Hematopoietic multipotent progenitor cell treated with erythropoietin and hydrocortisone succinate and interleukin-3 and kit ligand, for 6 days (in vitro differentiated cells): ENCODE measurements around the gene ALDH1L1.
A peak's percentile ranks its signal among the peaks of the same experiment; 100 is the strongest.
"Not testable (repeated sequence)": the region's sequence is repeated elsewhere in the genome, so short reads cannot be mapped to it uniquely, and the experiment has no call there.

Source experiments
- DNase-seq: peaks from one replicate; pipeline ENCODE4 v3.0.0-alpha.2; 2015

Gene ALDH1L1

DNA sequence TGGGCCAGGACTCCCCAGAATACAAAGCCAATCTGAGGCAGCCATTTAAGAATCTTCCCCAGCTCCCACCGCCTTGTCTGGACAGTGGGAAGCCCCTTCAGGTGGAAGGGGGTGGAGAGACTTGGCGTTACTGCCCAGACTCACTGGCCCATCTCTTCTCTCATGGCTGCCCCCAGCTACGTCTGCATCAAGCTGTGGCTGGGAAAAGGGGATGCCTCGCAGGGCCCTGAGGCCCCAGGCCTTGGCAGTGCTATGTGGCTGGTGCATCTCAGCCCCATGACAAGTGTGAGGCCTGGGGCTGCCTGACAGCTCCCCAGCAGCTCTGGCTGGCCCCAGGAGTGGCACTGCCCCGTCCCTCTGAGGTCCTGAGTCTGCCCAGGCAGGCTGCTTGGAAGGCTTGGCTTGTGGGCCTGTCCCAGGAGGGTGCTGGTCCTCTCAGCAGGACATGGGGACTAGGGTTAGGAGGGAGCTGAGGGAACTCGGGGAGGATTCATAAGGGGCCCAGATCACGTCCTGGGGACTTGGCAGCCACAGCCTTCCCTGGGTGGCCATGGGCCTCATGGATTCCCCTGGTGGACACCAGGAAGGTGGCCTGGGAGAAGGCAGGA lies 76.3 kb downstream of the ALDH1L1 start:
- no peak for DNase-seq

DNA sequence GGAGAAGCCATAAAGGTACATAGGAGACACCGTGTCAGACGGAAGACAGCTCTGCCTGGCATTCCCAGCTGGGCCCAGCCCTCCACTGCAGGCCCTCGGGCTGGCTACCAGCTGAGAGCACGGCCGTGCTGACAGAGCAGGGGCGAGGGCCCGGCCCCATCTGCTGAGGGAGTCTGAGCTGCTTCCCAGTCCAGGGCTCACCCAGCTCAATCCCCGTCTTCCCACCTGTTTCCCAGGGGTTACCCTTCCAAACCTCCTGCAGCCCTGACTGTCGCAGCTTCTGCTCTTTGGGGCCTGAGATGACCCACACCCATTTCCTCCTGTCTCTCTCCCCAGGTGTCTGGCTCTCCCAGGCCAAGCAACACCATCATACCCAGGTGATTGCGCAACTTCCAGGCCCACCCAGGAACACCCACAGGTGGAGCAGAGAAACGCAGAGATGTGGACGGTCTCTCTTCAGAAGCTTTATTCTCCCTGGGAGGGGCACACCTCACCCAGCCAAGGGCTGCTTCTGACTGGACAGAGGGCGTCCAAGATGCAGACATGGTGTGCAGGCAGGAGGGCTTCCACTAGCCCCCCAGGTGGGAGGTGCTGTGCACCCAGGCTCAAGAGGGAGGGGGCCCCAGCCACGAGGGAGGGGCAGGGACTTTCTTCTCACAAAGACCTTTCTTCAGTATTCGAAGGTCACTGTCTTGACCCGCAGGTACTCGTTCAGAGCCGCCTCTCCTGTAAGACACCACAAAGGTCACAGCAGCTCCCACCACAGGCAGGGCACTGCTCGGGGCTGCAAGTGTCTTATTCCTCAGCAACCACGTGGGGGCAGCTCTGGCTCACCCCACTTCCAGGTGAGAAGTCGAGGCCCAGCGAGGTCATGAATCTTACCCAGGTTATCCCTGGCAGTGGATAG lies 77.0 kb downstream of the ALDH1L1 start:
- peak; percentile 14 for DNase-seq

DNA sequence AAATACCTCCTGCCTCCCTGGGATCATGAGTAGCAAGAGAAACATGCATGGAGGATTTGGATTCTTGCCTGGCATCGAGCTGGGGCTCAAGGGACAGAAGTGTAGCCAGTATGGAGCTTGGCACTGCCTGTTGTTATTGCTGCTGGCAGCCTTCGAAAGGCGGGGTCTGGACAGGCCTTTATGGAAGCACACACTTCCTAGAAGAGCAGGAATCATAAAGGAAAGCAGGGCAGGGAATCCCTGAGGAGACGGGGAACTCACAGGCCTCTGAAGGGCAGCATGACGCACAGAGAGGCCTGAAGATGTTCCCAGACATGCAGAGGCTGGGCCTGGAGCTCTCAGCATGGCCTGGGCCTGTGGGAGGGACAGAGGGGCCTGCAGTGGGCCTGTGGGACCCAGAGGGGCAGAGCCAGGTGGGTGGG lies 77.8 kb downstream of the ALDH1L1 start:
- DNase-seq, result no peak

DNA sequence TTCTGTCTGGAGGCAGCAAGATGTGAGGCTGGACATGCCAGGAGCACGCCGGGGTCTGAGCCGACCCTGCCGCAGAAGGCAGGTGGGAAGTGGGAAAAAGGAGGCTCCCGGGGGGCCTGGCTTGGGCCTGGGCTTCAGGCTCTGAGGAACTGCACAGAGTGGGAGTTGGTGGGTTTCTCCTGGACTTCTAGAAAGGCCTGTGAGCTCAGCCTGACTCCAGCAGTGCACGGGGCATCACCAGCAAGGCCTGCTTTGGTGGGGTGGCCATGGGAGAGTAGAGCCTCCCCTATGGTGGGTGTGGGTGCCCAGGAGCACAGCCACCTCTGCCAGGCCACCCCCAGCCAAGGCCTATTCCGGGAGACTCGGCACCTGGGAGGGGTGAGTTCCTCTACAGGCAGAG lies 78.4 kb downstream of the ALDH1L1 start:
- no peak for DNase-seq

DNA sequence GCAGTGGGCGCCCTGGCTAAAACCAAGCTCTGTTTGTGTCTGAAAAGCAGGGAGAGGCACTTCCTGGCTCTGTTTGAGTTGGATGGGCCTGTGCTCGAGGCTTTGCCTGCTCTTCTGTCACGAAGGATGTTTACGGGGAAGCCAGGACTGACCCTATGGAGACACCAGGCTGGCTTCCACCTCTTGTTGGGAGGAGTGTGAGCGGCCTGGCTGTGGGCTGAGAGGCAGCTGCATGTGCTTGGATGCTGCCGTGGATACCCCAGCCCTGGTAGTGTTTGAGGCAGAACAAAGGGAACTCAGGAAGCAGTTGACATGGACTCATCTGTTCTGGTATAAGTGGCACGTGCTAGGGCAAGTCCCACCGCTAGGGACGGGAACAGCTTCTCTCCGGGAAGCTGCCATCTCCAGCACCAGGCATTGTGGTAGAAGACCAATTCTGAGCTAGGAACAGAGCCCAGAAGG lies 78.8 kb downstream of the ALDH1L1 start:
- no peak for DNase-seq

DNA sequence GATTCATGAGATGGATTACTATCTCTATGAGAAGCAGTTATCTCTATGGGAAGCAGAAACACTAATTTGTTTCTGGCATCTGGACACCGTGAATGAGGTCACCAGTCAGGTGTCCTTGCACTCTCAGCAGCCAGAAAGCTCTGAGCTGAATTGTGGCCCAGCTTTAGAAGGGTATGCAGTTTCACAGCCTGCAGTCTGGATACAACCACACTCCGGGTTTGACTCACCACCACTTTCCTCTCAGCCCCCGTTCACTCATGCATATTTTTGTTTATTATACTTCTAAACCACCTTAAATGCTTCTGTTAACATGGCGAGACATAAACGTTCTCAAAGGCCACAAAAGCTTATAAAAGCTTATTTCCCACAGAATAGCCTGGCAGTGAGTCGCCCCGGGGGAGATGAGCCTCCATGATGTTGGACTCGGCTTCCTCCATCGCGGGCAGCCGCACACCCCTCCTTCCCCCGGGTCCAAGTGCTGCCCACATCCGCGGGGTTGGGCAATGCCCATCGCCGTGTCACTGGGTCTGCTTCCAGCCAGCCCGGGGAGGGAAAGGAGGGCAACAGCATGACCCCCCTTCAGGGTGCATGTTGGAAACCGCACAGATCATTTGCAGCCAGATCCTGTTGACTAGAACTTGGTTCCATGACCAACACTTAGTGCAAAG lies 79.6 kb downstream of the ALDH1L1 start:
- DNase-seq, result no peak

DNA sequence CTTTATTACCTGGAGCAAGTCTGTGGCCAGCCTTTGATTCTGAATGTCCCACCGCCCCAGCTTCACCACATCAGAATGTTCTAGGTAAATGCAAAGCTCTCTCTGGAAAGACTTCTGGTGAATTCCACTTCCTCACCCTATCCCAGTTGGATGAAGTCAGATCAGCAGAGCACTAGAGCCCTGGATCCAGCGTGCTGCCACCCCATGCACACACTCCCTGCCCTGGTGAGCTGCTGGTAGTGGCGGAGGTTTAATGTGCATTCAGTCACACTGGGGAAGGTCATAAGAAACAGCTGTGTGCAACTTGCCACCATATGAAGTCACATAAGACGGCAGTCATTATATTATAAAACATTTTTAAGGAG lies 80.1 kb downstream of the ALDH1L1 start:
- no peak for DNase-seq

DNA sequence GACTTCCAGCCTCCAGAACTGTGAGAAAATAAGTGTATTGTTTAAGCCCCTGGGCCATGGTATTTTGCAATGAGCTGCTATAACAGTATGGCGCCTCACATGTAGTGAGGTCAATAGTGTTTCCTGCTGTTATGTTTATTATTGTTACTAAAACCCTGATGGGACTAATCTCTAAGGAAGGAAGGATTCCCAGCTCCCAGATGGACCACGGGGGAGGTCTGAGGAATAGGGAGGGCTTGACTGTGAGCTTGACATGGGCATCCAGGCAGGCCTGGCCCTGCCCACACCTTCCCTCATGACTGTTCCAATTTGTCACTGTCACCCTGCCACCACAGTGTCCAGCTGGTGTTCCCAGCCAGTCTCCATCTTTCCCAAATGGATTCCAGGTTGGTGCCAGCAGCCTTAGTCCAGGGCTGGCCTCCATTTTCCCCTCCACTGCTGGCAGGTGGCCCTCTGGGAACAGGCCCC lies 82.0 kb downstream of the ALDH1L1 start:
- no peak for DNase-seq

DNA sequence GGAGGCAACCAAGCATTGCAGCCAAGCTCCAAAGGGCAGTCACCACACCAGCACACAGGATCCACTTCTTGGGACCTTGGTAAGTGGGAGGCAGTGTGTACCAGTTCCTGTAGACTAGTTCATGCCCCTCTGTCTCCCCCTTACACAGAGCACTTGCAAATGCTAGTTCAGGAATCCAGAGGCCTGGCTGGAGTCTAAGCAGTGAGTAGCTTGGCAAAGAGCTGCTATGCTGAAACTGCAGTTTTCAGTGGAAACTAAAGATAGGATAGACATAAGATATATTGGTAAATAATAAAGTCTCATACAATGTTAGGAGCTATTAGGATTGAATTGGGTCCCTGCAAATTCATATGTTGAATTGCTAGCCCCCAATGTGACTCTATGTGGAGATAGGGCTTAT lies 82.6 kb downstream of the ALDH1L1 start:
- DNase-seq, result no peak

DNA sequence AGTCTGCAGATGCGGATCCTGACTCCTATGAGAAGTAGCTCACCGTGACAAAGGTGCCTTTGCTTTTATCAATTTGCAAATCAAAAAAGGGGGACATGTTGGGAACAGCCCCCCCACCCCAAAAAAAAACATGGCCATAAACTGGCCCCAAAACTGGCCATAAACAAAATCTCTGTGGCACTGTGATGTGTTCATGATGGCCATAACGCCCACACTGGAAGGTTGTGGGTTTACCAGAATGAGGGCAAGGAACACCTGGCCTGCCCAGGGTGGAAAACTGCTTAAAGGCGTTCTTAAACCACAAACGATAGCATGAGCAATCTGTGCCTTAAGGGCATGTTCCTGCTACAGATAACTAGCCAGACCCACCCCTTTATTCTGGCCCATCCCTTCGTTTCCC lies 84.1 kb downstream of the ALDH1L1 start:
- DNase-seq, result not testable (repeated sequence)

DNA sequence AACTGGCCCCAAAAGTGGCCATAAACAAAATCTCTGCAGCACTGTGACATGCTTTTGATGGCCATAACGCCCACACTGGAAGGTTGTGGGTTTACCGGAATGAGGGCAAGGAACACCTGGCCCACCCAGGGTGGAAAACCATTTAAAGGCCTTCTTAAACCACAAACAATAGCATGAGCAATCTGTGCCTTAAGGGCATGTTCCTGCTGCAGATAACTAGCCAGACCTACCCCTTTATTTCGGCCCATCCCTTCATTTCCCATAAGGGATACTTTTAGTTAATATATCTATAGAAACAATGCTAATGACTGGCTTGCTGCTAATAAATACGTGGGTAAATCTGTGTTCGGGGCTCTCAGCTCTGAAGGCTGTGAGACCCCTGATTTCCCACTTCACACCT lies 88.3 kb downstream of the ALDH1L1 start:
- not testable (repeated sequence) for DNase-seq

DNA sequence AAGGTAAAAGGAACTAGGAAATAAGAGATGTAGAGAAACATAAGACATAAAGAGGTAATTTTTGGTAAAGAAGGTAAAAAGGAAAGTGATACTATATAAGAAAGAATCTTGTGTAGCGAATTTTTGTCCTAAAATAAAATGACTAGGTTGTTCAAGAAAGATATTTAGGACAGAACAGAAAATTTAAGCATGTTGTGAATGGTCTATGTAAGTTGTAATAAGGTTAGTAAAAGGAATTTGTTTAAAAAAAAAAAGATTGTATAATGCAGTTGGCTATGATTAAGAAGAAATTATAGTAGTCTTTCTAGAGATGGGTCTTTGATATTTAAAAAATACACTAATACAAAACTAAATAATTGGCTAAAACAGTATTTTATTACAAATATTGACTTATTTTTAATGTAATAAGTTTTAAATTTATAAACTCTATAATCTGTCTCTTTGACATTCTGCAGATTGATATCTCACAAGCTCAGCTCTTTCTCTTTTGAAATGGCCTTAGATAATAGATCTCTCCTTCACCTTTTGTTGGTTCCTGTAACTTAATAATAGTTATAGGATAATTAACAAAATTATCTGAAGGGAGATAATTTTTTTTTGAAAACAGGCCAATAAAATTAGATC lies 92.7 kb downstream of the ALDH1L1 start:
- DNase-seq, result peak; percentile 42

DNA sequence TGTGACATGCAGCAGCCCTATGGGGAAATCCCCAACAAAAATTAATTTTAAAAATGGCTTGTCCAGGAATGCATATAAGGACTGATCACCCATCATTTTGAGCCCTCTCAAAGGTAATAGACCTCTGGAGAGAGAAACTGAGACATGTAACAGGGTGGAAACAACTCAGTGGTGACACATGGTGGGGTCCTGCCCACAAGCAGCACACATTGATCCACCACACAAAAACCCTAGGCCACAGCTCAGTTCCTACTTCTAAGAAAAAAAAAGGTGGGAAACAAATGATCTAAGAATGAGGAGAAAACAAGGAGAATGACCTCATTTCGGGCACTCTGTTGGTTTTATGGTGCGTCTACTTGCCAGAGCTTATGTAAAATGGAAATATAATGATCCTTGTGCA lies 94.5 kb downstream of the ALDH1L1 start:
- no peak for DNase-seq

DNA sequence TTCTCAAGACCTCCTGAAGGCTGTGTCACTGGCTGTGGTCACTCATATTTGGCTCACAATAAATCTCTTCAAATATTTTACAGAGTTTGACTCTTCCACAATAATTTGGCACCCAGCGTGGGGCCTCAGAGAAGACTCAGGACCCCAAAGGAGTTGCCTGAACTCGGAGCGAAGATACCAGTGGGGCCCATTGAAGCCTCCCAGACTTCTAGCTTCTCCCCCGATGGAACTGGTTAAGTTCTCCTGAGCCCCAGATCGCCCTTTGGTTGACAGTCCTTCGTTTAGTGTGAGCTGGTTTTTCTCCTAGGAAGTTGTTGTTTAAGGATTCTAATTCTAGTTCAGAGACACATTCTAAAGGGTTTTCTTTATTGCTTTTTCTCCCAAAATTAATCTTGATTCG lies 95.1 kb downstream of the ALDH1L1 start:
- DNase-seq, result no peak

DNA sequence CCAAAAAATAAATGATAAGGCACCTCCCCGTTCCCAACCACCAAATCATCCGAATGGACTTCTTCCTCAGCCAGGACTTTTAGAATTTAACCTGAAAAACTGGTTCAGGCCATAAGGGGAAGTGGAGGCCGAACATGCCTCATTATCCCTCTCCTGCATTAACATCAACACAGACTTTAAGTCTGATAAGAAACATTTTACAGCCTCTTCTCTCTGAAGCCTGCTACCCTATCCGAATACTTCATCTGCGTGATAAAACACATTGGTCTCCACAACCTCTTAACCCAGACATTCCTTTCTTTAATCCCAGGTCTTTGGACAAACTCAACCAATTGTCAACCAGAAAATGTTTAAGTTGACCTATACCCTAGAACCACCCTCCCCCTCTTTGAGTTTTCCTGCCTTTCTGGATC lies 95.6 kb downstream of the ALDH1L1 start:
- peak; percentile 51 for DNase-seq

DNA sequence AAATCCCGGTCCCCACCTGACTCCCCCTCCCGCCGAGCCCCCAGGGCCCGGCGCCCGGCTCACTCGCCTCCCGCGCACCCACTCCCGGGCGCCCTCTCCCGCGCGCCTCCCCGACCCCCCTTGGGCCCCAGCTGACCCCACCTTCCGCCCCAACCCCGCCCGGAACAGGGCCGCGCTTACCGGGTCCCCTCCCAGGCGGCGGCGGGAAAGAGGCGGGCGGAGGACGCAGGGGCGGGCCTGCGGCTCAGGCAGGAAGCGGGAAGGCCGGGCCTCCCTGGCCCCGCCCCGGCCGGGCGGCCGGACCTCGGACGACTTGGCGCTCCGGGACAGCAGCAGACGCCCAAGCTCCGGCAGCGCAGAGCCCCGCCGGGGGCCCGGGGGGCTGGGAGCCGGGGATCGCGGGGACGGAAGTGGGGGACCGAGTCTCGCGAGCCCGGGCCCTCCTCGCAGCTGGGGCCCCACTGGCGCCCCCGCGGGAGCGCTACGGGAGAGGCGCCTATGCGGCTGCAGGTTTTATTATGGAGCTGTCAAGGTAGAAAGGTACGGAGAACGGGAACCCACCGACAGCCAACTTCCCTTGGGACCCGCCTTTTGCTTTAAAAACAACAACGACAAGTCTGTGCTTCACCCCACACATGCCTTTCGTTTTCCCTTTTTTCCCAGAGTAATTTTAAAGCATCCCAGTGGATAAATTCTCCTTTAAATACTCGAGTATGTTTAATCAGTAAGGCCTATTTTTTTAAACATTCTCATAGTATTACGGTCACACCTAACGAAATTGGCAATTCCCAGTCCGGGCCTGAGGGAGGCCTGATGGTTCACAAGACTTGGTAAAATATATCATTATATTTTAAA lies 96.2 kb downstream of the ALDH1L1 start, which contains the start of gene SLC41A3:
SLC41A3 (minus strand) TSS at position 212 of the 855 bp plus-strand sequence. CDS start 15,905 bp downstream, outside the sequence.
- DNase-seq, result peak; percentile 85

DNA sequence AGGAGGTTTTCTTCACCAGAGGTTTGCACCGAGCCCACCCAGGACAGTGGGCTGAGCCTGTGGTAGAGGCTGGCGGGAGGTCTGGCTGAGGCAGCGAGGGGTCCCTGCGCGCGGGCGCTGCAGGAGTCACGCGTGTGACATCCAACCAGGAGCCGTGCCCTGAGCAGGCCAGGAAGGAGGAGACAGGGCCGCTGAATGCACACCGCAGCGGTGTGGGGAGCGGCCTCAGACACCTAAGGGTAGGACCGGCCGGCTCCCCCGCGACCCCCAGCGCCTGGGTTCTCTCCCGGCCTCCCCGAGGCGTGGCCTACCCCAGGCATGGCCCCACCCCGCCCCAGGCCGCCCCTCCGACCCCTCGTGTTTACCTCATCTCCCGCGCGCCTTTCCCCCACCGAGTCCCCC lies 96.9 kb downstream of the ALDH1L1 start:
- peak; percentile 71 for DNase-seq

DNA sequence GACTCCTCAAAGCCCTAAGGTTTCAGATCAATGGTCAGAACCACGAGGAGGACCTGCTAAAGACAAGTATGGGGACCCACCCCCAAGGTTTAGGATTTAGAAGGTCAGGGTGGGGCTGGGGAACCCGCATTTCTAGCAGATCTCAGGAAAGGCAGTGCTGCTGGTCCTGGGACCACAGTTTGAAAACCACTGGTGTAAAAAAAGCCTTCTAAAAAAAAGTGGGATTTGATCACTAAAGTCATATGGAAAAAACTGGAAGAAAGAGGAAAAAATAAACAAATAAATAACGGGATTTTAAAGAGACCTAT lies 97.3 kb downstream of the ALDH1L1 start:
- peak; percentile 45 for DNase-seq

DNA sequence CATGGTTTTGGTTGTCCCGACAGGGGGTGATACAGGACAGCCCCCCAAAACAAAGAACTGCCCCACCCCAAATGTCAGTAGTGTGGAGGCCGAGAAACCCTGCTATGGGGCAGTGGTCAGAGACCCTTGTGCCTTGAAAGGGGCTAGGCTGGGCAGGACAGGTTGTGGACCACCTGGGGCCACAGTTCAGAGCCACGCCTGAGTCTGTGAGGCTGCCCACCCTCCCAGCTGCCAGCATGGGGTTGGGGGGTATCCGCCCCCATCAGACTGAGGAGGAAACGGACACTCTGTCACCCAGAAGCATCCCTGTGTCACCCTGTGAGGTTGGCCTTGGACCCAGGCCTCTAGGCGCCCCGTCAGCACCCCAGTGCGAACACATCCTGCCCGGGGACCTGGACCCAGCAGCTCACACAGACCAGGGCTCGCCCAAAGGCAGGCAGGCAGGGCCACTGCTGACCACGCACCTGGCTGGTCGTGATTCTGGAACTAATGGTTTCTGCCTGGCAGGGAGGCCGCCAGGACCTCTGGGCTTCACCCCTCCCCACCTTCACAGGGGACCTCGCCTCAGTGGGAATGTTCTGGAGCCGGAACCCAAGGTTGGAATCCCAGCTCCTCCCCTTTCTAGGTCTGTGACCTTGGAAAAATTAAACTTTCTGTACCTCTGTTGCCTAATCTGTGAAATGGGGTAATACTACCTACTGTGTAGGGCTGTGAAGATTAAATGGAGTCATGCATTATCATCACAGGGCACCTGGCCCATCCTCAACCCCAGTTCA lies 97.8 kb downstream of the ALDH1L1 start:
- no peak for DNase-seq

DNA sequence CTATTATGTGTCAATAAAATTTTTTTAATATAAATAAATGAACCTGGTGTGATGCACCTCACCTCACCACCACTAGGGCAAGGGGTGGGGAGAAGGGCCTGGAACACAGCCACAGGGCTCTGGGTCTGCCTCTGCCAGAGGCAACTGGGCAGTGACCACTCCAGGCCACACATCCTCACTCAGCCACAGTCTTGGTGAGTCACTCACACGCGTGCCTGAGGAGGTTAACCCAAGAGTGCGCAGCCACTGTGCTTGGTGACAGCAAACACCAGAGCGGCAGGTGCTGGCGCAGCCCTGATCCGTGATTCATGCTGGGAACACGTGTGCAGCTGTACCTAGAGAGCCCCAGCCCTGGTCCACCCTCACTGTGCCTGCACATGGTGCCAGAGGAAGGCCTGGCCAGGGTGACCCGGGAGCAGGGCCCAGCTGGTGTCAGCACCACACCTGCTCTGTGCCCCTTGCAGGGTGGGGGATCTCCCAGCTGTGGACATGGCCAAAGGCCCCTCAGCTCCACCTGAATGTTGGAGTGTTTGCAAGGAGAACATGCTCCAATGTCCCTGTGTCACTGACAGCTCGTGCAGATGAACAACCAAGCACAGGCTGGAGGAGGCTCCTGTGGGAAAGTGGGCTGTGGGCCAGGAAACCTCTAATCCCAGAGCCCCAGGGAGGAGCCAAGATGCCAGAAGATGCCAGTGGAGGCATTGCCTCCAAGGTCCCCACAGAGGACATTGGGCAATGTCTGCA lies 98.6 kb downstream of the ALDH1L1 start:
- DNase-seq, result peak; percentile 45

DNA sequence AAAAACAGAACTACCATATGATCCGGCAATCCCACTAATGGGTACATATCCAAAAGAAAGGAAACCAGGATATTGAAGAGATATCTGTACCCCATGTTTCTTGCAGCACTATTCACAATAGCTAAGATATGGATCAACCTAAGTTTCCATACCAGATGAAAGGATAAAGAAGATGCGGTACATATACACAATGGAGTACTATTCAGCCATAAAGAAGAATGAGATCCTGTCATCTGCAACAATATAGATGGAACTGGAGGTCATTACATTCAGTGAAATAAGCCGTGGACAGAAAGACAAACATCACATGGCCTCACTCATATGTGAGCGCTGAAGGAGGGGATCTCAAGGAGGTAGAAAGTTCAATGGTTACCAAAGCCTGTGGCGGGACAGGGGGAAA lies 99.4 kb downstream of the ALDH1L1 start:
- DNase-seq, result no peak
